ENCODE results near the gene HOMER3.

DNA sequence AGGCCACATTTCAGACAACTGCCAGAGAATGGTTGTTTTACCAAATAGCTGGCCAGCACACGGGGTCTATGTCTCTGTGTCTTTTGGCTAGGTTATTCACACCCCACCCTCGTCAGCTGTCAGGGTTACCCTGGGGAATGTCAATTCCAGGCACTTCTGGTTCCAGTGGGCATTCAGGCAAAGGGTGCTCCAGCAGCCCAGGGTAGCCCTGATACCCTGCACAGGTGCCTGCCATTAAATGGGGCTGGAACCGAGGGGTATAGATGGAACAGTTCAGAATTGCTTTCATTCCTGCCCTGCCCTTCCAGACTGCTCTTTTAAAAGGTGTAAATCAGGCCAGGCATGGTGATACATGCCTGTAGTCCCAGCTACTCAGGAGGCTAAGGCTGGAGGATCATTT lies 43.2 kb upstream of the HOMER3 start:
- no peak for TF ChIP-seq EZH2 (IDR thresholded peaks at IDR 0.05; ENCODE audit: insufficient read depth, poor library complexity, severe bottlenecking)
- TF ChIP-seq EZH2phosphoT487 (IDR thresholded peaks at IDR 0.05; ENCODE audit: insufficient read depth, low read depth) = no peak
